HepG2 (cell line): ENCODE data around the gene OR7D2. TPM values are rescaled to one million over a fixed set of nuclear protein-coding genes. Genes with fewer than 3 reads are reported as not detected.

Source experiments
- AKNA ChIP-seq: sonication (generic); formaldehyde crosslinking; IDR thresholded peaks from 2 replicates; pipeline ENCODE4 v1.4.0; 2020; ENCODE audit warnings: missing genetic modification reagents, borderline replicate concordance
- ARID2 ChIP-seq: sonication (generic); formaldehyde crosslinking; IDR thresholded peaks from 2 replicates; pipeline ENCODE4 v1.8.1; 2022; ENCODE audit warnings: mild to moderate bottlenecking, missing genetic modification reagents, borderline replicate concordance
- ATRX ChIP-seq: sonication (generic); formaldehyde crosslinking; IDR thresholded peaks from 2 replicates; pipeline ENCODE4 v1.4.0; 2020; ENCODE audit warnings: missing genetic modification reagents, borderline replicate concordance
- CBFB ChIP-seq: sonication (generic); formaldehyde crosslinking; IDR thresholded peaks from 2 replicates; pipeline ENCODE4 v1.4.0; 2020; ENCODE audit warnings: missing genetic modification reagents
- ELK4 ChIP-seq: sonication (generic); formaldehyde crosslinking; IDR thresholded peaks from 2 replicates; pipeline ENCODE4 v1.9.0; 2021; ENCODE audit warnings: missing genetic modification reagents, borderline replicate concordance
- ERF ChIP-seq: IDR thresholded peaks from 2 replicates; pipeline ENCODE4 v1.6.1; 2018; ENCODE audit warnings: missing biosample characterization, missing genetic modification reagents
- FOXP1 ChIP-seq, 2 experiments: fragments of 450-650 bp in 1 of 2; IDR thresholded peaks; 2 replicates each; pipeline ENCODE4 v1.6.1; 2017 to 2018; ENCODE audit warnings: antibody characterized with exemption in 1 of 2
- NCOR1 ChIP-seq: fragments of 200-600 bp; sonication (generic); IDR thresholded peaks from 2 replicates; pipeline ENCODE4 v1.7.0; 2017; ENCODE audit warnings: antibody characterized with exemption, low read length, borderline replicate concordance
- NKX3-1 ChIP-seq: sonication (generic); formaldehyde crosslinking; IDR thresholded peaks from 2 replicates; pipeline ENCODE4 v1.5.0; 2020; ENCODE audit warnings: missing genetic modification reagents
- NPAS2 ChIP-seq: sonication (generic); formaldehyde crosslinking; IDR thresholded peaks from 2 replicates; pipeline ENCODE4 v1.8.0; 2022; ENCODE audit warnings: mild to moderate bottlenecking, missing genetic modification reagents, borderline replicate concordance
- PAF1 ChIP-seq: IDR thresholded peaks from 2 replicates; pipeline ENCODE4 v1.6.1; 2016; ENCODE audit warnings: missing genetic modification reagents, missing compliant biosample characterization
- PRPF4 ChIP-seq: fragments of 200-400 bp; formaldehyde crosslinking; IDR thresholded peaks from 2 replicates; pipeline ENCODE4 v1.6.1; 2016; ENCODE audit warnings: low read length, low read depth; ENCODE audit not compliant: poor library complexity, severe bottlenecking
- TP53 ChIP-seq: sonication (generic); formaldehyde crosslinking; conservative IDR thresholded peaks from 2 replicates; pipeline ENCODE4 v1.4.0; 2020; ENCODE audit warnings: missing genetic modification reagents
- ZNF12 ChIP-seq: sonication (generic); formaldehyde crosslinking; IDR thresholded peaks from 2 replicates; pipeline ENCODE4 v1.5.0; 2020; ENCODE audit warnings: missing genetic modification reagents
- ZNF280B ChIP-seq: sonication (generic); formaldehyde crosslinking; IDR thresholded peaks from 2 replicates; pipeline ENCODE4 v1.5.0; 2020; ENCODE audit warnings: missing genetic modification reagents, mild to moderate bottlenecking, borderline replicate concordance
- ZNF496 ChIP-seq: sonication (generic); formaldehyde crosslinking; IDR thresholded peaks from 2 replicates; pipeline ENCODE4 v1.8.1; 2023; ENCODE audit warnings: mild to moderate bottlenecking, moderate library complexity, missing genetic modification reagents; ENCODE audit not compliant: insufficient replicate concordance
- ZNF562 ChIP-seq: sonication (generic); formaldehyde crosslinking; IDR thresholded peaks from 2 replicates; pipeline ENCODE4 v1.8.0; 2022; ENCODE audit warnings: missing genetic modification reagents, borderline replicate concordance
- ZNF614 ChIP-seq: IDR thresholded peaks from 2 replicates; pipeline ENCODE4 v1.6.1; 2018; ENCODE audit warnings: missing biosample characterization, missing genetic modification reagents, inconsistent platforms, borderline replicate concordance
- ZNF770 ChIP-seq: sonication (generic); formaldehyde crosslinking; IDR thresholded peaks from 2 replicates; pipeline ENCODE4 v1.5.0; 2020; ENCODE audit warnings: mild to moderate bottlenecking, missing genetic modification reagents
- ZNF816 ChIP-seq: sonication (generic); formaldehyde crosslinking; IDR thresholded peaks from 2 replicates; pipeline ENCODE4 v1.8.0; 2022; ENCODE audit warnings: missing genetic modification reagents, mild to moderate bottlenecking, borderline replicate concordance
- polyA plus RNA-seq, 8 experiments: library from polyadenylated mRNA; depleted of rRNA in 3 of 8; stranded (reverse) in 7 of 8; unstranded in 1 of 8; fragments of >200 nt; fragmentation: Illumina TruSeq in 4 of 8; extraction: Trizol in 4 of 8; gene quantifications; 2 replicates each; pipeline versions ENCODE4 v1.2.1 to v1.2.3, GENCODE V29; 2011 to 2016; ENCODE audit warnings: low read depth in 4 of 8, missing spikeins in 1 of 8, mixed read lengths in 1 of 8; ENCODE audit not compliant: insufficient read depth in 1 of 8
- total RNA-seq, 5 experiments: library from RNA; depleted of rRNA; stranded (reverse); fragments of >200 nt; fragmentation: Illumina TruSeq; extraction: Trizol; gene quantifications; 2 replicates each; pipeline ENCODE4 v1.2.3, GENCODE V29; 2016; ENCODE audit warnings: low read depth in 1 of 5

The OR7D2 gene
- total and polyA plus RNA-seq, 2 of the 13 experiments (the other 11 are each of a cell fraction or from before 2014, with no cell fraction given), result 0.07 TPM; not detected in 1

- TF ChIP-seq ELK4, result no peak
- TF ChIP-seq ZNF12 (CRISPR knock-in tag), result peak; percentile 40; the same call in 1 of the 2 replicates
- TF ChIP-seq PRPF4, result no peak
- no peak for TF ChIP-seq ARID2 (CRISPR knock-in tag)
- no peak for TF ChIP-seq ATRX (CRISPR knock-in tag)
- TF ChIP-seq ZNF816 (CRISPR knock-in tag), result no peak
- TF ChIP-seq CBFB (CRISPR knock-in tag), result no peak
- peak; percentile 78 for TF ChIP-seq ERF
- TF ChIP-seq AKNA (CRISPR knock-in tag), result no peak
- no peak for TF ChIP-seq NCOR1
- no peak for TF ChIP-seq NKX3-1 (CRISPR knock-in tag)
- no peak for TF ChIP-seq PAF1
- TF ChIP-seq TP53 (CRISPR knock-in tag), result no peak
- no peak; the same call in 1 of the 2 replicates for TF ChIP-seq ZNF614 (CRISPR knock-in tag)
- TF ChIP-seq FOXP1 (IDR thresholded peaks at IDR 0.05), result no peak
- TF ChIP-seq FOXP1 (CRISPR knock-in tag; IDR thresholded peaks at IDR 0.05), result no peak
- TF ChIP-seq NPAS2 (CRISPR knock-in tag), result no peak
- TF ChIP-seq ZNF770, result no peak
- TF ChIP-seq ZNF280B, result peak; percentile 80
- TF ChIP-seq ZNF496 (CRISPR knock-in tag), result no peak
- TF ChIP-seq ZNF562 (CRISPR knock-in tag), result no peak
These were observed 38.5 kb upstream of the OR7D2 start, which contains the start of gene ZNF317 (continued) for GRCh38 chr19:9140159-9140874.
